ENCODE results near the gene DIPK1C. TPM values are rescaled to one million over a fixed set of nuclear protein-coding genes. Genes with fewer than 3 reads are reported as not detected.

Gene DIPK1C
- total RNA-seq, 3 donors from 2014 or later, result 0.14 to 0.98 TPM; not detected in 1

- ATAC-seq, result no peak
- Histone ChIP-seq H3K4me1 (ENCODE audit: low read depth) (peaks cover 6% of the 10 kb centered on the region), H3K4me3 (no peak overlapping the region), H3K36me3 (ENCODE audit: low read depth) (no peaks in the 10 kb centered on the region), H3K9me3 (no peaks in the 10 kb centered on the region)
- intact Hi-C loops (cut with DNase I, micrococcal nuclease), result no loop called here
- TF ChIP-seq CTCF (IDR thresholded peaks at IDR 0.05), result no peak
- DNase-seq, result no peak
Observed at GRCh38 chr18:74476140-74476539, 19.0 kb upstream of the DIPK1C start.

- Histone ChIP-seq H3K36me3 (ENCODE audit: low read depth) (no peaks in the 10 kb centered on the region), H3K9me3 (no peaks in the 10 kb centered on the region), H3K4me1 (ENCODE audit: low read depth) (no peaks in the 10 kb centered on the region), H3K4me3 (no peak overlapping the region)
- no peak for ATAC-seq
- no peak for TF ChIP-seq CTCF (IDR thresholded peaks at IDR 0.05)
- intact Hi-C loops (cut with DNase I, micrococcal nuclease), result no loop called here
- no peak for DNase-seq
Observed at GRCh38 chr18:74473976-74474640, 17.0 kb upstream of the DIPK1C start.

DNA sequence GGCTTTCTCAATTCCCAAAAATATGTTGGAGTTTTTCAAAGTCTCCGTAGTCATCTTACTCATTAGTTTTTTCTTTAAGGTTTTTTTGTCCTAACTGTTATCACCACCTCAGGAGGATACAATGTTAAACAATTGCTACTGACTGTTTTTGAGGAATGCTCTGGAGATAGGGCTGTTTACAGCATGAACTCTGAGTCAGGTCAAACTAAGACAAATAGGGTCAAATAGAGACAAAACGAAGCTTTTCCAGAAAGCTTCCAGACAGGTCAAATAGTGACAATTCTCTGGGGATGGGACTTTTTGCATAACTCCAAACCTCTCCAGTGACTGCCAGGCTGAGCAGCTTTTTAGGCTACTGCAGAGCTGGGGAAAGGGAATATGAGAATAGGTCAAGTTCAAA, 15.2 kb upstream of the DIPK1C start:
- ATAC-seq (no peak), DNase-seq (no peak)
- Histone ChIP-seq H3K36me3 (ENCODE audit: low read depth) (no peaks in the 10 kb centered on the region), H3K4me3 (no peak overlapping the region), H3K4me1 (ENCODE audit: low read depth) (no peaks in the 10 kb centered on the region), H3K9me3 (no peaks in the 10 kb centered on the region)
- no peak for TF ChIP-seq CTCF (IDR thresholded peaks at IDR 0.05)
- intact Hi-C loops (cut with DNase I, micrococcal nuclease), result no loop called here

DNA sequence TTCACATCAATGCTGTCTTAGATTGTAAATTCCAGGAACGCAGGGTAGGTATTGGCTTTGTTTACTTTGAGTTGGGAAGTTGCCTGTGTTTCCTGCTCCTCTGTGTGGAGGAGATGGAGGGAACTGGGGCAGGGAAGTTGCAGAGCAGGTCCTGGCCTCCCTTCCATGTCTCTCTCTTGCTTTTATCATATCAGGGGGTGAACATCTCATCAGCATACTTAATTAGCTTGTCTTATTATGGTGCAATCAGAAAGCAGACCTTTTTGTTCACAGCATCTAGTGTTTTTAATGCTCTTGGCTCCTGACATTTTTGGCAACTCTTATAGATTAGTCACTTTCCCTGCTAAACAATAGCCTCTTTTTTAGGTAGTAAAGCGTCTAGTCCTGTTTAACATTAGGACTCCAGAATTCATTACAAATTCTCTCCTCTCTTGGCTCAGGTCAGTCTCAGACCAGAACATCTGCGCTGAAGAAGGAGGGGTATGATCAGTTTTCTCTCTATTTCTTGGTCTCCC, 11.5 kb upstream of the DIPK1C start:
- intact Hi-C loops (cut with DNase I, micrococcal nuclease), result no loop called here
- H3K9me3 ChIP-seq, result no peaks in the 10 kb centered on the region
- DNase-seq (no peak), ATAC-seq (peak; percentile 70)
- H3K4me3 ChIP-seq, result no peak overlapping the region
- H3K36me3 ChIP-seq (ENCODE audit: low read depth), result no peaks in the 10 kb centered on the region
- no peaks in the 10 kb centered on the region for H3K4me1 ChIP-seq (ENCODE audit: low read depth)
- no peak for TF ChIP-seq CTCF (IDR thresholded peaks at IDR 0.05)

GRCh38 chr18:74465775-74466174, 8.7 kb upstream of the DIPK1C start:
- Histone ChIP-seq H3K9me3 (no peaks in the 10 kb centered on the region), H3K4me1 (ENCODE audit: low read depth) (no peaks in the 10 kb centered on the region), H3K36me3 (ENCODE audit: low read depth) (no peaks in the 10 kb centered on the region), H3K4me3 (no peak overlapping the region)
- no peak for ATAC-seq
- no peak for TF ChIP-seq CTCF (IDR thresholded peaks at IDR 0.05)
- intact Hi-C loops (cut with DNase I, micrococcal nuclease), result no loop called here
- DNase-seq, result no peak
